Left lung (tissue), 10 donors: ENCODE data around the gene PNMA8A. TPM values are rescaled to one million over a fixed set of nuclear protein-coding genes. Genes with fewer than 3 reads are reported as not detected.

Experiments
- ATAC-seq: fragments of 200-7000 bp; cut with Tn5 transposase; one replicate; pipeline ENCODE4 v1.9.1; 2020; ENCODE audit warnings: moderate library complexity
- DNase-seq, 4 donors: peaks; one replicate each; pipeline ENCODE4 v3.0.0-alpha.2; 2013 to 2020
- H3K27ac ChIP-seq, 2 donors: fragments of 200-600 bp; sonication (generic) in 1 of 2; one replicate each; pipeline versions ENCODE4 v1.5.0 to v1.8.0; 2020 to 2021
- H3K27me3 ChIP-seq, 2 donors: fragments of 200-600 bp; sonication (generic) in 1 of 2; one replicate each; pipeline versions ENCODE4 v1.5.0 to v1.8.0; 2020 to 2021
- H3K36me3 ChIP-seq, 2 donors: fragments of 200-600 bp; sonication (generic) in 1 of 2; one replicate each; pipeline versions ENCODE4 v1.5.0 to v1.8.0; 2020 to 2021
- H3K4me1 ChIP-seq, 2 donors: fragments of 200-600 bp; one replicate each; pipeline ENCODE4 v1.8.0; 2021
- H3K4me3 ChIP-seq, 2 donors: fragments of 200-600 bp; sonication (generic) in 1 of 2; one replicate each; pipeline versions ENCODE4 v1.5.0 to v1.8.0; 2020 to 2021; ENCODE audit warnings: mild to moderate bottlenecking in 1 of 2
- H3K9me3 ChIP-seq, 2 donors: fragments of 200-600 bp; sonication (generic) in 1 of 2; one replicate each; pipeline versions ENCODE4 v1.5.0 to v1.8.0; 2020 to 2021
- intact Hi-C, 2 donors: fragments of 100-400 bp; cut with DNase I; formaldehyde crosslinking; loops; one replicate each; pipeline versions ENCODE4 v1.11.2 to v1.14.2; 2022
- polyA plus RNA-seq, 6 donors: library from polyadenylated mRNA; unstranded; fragments of 120-200 nt; gene quantifications; one replicate each; pipeline ENCODE4 v1.2.1, GENCODE V29; 2013; ENCODE audit not compliant: insufficient read length in 6 of 6
- total RNA-seq, 2 donors: library from RNA; stranded (reverse); fragmentation: NEBNext Ultra II Directional; extraction: Animal tissue kit (Norgen Biotek cat#: 25700); gene quantifications; one replicate each; pipeline ENCODE4 v1.2.1, GENCODE V29; 2021
- TF ChIP-seq, protein P1 (sequence below), 2 donors: fragments of 200-600 bp; sonication (generic) in 1 of 2; IDR thresholded peaks; one replicate each; pipeline versions ENCODE4 v1.5.0 to v1.8.0; 2021; ENCODE audit warnings: antibody characterized with exemption in 2 of 2
- donor health status: DM: no; HTN: yes; CAD: no.
- donor health status: DM: no; HTN: no; CAD: no.

PNMA8A gene
- total and polyA plus RNA-seq, 8 donors: 1.5 to 17.2 (median 13.4) TPM

DNA sequence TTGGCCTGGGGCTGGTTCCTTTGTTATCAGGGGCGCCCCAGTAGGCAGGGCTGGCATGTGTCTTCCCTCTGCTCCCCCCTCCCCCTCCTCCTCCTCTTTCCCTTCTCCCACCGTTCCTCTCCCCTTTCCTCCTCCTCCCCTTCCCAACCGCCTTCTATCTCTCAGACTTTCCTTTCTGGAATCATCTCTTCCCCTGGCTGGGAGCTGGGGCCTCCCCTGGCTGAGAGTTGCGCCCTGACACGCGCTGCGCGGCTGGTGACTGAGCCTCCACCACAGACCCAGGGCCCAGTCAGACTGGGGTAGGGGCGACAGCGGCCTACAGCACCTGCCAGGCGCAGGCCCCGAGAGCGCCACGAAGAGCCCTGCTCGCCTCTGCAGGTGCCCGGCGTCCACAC is 21.5 kb upstream of the PNMA8A start:
- intact Hi-C loops: no loop called here
- DNase-seq: no peak
- H3K9me3 ChIP-seq: no peaks in the 10 kb centered on the region
- no peaks in the 10 kb centered on the region for H3K36me3 ChIP-seq
- TF ChIP-seq, protein P1, sequence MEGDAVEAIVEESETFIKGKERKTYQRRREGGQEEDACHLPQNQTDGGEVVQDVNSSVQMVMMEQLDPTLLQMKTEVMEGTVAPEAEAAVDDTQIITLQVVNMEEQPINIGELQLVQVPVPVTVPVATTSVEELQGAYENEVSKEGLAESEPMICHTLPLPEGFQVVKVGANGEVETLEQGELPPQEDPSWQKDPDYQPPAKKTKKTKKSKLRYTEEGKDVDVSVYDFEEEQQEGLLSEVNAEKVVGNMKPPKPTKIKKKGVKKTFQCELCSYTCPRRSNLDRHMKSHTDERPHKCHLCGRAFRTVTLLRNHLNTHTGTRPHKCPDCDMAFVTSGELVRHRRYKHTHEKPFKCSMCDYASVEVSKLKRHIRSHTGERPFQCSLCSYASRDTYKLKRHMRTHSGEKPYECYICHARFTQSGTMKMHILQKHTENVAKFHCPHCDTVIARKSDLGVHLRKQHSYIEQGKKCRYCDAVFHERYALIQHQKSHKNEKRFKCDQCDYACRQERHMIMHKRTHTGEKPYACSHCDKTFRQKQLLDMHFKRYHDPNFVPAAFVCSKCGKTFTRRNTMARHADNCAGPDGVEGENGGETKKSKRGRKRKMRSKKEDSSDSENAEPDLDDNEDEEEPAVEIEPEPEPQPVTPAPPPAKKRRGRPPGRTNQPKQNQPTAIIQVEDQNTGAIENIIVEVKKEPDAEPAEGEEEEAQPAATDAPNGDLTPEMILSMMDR (IDR thresholded peaks at IDR 0.05): no peak
- peaks cover 9 to 35% of the 10 kb centered on the region in 2 donors for H3K4me1 ChIP-seq
- H3K27me3 ChIP-seq: peaks cover 28 to 91% of the 10 kb centered on the region in 2 donors
- no peak for ATAC-seq
- H3K27ac ChIP-seq: no peak overlapping the region
- H3K4me3 ChIP-seq: peak overlapping the region; percentile 28

DNA sequence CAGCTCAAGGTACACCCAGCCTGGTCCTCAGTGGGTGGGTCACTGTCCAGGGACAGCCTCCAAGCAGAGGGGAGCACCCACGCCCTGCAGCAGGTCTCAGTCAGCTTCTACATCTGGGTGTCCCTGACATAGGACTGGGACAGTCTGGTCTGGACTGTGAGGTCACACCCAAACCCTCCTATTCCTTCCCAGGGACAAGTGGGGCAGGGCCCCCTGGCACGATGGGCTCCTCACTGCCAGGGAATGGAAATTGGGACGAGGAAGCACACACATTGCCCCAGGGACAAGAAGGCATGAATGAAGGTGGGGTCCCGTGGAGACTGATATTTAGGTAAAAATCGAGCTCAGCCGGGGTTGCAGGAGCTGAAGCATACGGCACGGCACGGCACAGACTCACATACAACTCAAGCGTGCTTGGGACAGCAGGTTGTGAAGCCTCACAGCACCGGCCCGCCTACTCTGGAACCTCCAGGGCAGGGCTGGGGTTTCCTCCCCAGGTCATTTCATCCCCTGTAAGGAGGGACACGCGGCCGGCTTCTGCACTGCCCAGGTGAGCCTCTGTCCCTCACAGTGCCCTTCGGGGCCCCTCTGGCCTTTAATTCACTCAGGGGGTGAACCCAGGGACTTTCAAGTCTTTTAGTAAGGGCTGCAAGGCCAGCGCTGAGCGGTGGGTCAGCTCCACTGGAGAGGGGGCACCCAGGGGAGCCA is 20.8 kb upstream of the PNMA8A start:
- H3K27ac ChIP-seq: no peak overlapping the region
- intact Hi-C loops: no loop called here

DNA sequence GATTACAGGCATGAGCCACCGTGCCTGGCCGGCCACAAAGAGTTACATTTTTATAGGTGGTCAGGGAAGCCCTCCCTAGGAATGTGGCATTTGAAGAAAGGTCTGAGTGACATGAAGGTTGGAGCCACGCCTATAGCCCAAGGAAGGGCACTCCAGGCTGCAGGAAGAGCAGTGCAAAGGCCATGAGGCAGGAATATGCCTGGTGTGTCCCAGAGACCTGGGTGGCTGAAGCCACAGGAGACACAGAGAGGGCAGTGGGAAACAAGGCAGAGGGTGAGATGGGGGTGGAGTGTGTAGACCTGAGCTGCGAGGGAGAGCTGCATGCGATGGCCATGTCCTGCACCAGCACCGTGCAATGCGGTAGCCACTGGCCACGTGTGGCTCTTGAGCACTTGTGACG is 19.4 kb upstream of the PNMA8A start:
- Histone ChIP-seq H3K9me3 (no peaks in the 10 kb centered on the region), H3K4me3 (no peak overlapping the region), H3K4me1 (peaks cover 15 to 38% of the 10 kb centered on the region in 2 donors), H3K36me3 (no peaks in the 10 kb centered on the region), H3K27ac (no peak overlapping the region), H3K27me3 (peaks cover 34 to 100% of the 10 kb centered on the region in 2 donors)
- intact Hi-C loops: no loop called here
- no peak for ATAC-seq
- TF ChIP-seq, protein P1 (IDR thresholded peaks at IDR 0.05): no peak
- DNase-seq: peak in 1 of 4 donors; percentile 37

More for the DNA sequence above, 20.8 kb upstream of the PNMA8A start:
- TF ChIP-seq, protein P1 (IDR thresholded peaks at IDR 0.05): no peak
- H3K27me3 ChIP-seq: peaks cover 34 to 98% of the 10 kb centered on the region in 2 donors
- no peaks in the 10 kb centered on the region for H3K9me3 ChIP-seq
- no peak for ATAC-seq
- H3K4me3 ChIP-seq: no peak overlapping the region
- H3K4me1 ChIP-seq: peaks cover 15 to 40% of the 10 kb centered on the region in 2 donors
- DNase-seq: peak in 1 of 4 donors; percentile 58
- no peaks in the 10 kb centered on the region for H3K36me3 ChIP-seq

DNA sequence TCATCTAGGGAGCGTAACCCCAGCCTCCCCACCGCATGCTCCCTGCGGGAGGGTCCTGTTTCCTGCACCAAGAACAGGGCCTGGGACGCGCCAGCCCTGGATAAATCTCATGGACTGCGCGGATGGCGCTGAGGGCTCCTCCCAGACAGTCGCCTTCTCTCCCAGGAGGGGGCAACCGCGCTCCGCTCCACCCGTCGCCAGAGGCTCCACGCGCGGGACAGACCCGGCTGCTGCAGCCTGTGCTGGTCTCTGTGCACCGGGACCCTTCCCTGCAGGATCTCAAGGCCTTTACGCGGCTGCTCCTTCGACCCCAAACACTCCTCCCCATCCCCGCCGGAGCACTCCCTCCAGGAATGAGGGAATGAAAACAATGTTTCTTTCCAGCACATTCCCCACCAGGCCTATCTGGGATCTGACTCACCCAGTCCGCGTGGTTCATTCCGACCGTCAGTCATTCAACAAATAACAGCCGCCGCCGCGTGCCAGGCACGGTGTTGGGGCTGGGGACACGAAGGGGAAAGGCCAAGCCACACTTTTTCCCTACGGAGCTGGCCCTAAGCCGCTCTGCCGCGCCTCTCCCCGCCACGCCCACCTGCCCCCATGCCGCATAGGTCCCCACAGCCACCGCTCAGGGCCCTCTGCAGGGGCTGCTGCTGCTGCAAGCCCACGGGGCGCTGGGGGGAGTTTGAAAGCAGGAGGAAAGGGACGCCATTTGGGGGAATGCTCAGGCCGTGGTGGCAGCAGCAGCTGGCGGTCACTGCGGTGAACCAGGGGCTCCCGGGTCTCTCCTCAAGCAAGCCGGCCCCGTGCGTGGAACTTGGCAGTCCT is 18.3 kb upstream of the PNMA8A start:
- peak in 2 of 4 donors; percentile 66 to 82 for DNase-seq
- Histone ChIP-seq H3K27me3 (peaks cover 34 to 90% of the 10 kb centered on the region in 2 donors), H3K27ac (no peak overlapping the region), H3K36me3 (no peaks in the 10 kb centered on the region), H3K4me3 (peak overlapping the region in 1 of 2 donors; percentile 3), H3K4me1 (peaks cover 15 to 30% of the 10 kb centered on the region in 2 donors), H3K9me3 (no peaks in the 10 kb centered on the region)
- intact Hi-C loops: loop anchor here in 1 of 2 donors (5.0 to 10.0 kb wide), 2 partner anchors 87 to 205 kb away; no protein-coding TSS in a partner anchor
- ATAC-seq: peak; percentile 47
- TF ChIP-seq, protein P1 (IDR thresholded peaks at IDR 0.05): no peak

DNA sequence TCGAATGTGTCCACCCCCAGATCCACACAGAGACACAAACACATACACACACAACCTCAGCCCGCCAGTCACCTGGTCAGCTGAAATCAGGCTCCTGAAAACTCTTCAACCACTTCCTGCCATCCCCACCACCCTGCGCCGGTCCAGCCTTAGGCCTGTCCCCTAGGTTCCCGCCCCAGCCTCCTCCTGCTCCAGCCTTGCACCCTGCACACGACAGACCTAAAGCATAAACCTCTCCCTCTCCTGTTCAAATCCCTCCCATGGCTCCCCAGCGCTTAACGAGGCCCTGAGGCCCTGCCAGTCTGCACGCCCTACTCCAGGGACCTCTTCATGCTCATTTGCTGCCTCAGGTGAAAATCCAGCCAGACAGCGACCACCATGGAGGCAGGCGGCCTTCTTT is 17.2 kb upstream of the PNMA8A start:
- intact Hi-C loops: loop anchor here in 1 of 2 donors (5.0 to 10.0 kb wide), 2 partner anchors 86 to 204 kb away; no protein-coding TSS in a partner anchor
- H3K4me3 ChIP-seq: no peak overlapping the region
- DNase-seq (peak in 1 of 4 donors; percentile 34), ATAC-seq (no peak)
- TF ChIP-seq, protein P1 (IDR thresholded peaks at IDR 0.05): no peak
- no peaks in the 10 kb centered on the region for H3K36me3 ChIP-seq
- H3K27ac ChIP-seq: no peak overlapping the region
- no peaks in the 10 kb centered on the region for H3K9me3 ChIP-seq
- peaks cover 15 to 22% of the 10 kb centered on the region in 2 donors for H3K4me1 ChIP-seq
- H3K27me3 ChIP-seq: peaks cover 26 to 79% of the 10 kb centered on the region in 2 donors
